GM19467 (cell line): Measurements from ENCODE around the gene RFX3.

Source experiments
- ATAC-seq: cut with Tn5 transposase; IDR thresholded peaks from one replicate; pipeline ENCODE4 v1.9.1; 2021; ENCODE audit warnings: mild to moderate bottlenecking, moderate library complexity; ENCODE audit not compliant: unreplicated experiment

RFX3 gene

DNA sequence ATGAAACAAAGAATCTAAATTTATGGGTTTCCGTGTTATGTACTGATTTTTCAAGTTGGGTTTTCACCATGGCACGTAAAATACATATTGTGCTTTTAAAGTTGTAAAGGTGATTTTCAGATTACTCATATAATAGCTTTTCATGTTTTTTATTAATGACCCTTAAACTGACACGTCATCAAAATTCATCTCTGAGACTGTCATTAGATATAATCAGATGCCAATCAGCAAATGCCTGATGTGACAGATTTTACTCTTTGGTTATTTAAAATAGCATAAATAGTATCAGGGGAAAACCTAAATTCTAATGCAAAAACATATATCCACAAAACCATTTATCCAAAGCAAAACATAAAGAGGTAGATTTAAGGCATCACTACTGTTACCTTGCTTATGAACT lies 11.0 kb downstream of the RFX3 start:
- ATAC-seq, result no peak

DNA sequence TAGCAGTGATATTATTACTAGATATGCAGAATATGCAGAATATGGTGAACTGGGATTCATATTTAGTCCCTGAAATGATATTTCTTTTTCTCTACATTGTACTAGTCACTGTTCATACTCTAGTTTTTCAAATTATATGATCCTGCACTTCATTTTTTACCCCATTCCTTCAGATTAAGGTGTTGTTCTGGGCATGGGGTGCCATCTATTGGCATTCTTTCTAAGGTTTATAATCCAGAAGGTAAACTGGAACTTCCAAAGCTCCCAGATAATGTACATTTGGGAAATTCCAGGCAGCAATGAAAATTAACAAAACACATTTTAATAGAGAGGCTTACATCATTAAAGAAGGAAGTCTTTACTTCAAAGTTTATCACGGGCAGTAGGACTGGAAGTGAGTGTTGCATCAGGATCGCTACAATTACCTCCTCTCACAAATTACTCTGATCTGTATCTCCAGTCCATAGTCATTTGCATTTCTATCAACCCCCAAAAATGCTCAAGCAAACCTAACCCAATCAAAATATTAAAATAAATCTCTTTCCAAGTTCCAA lies 12.5 kb downstream of the RFX3 start:
- no peak for ATAC-seq

GRCh38 chr9:3511551-3511950 lies 14.2 kb downstream of the RFX3 start:
- ATAC-seq, result no peak

DNA sequence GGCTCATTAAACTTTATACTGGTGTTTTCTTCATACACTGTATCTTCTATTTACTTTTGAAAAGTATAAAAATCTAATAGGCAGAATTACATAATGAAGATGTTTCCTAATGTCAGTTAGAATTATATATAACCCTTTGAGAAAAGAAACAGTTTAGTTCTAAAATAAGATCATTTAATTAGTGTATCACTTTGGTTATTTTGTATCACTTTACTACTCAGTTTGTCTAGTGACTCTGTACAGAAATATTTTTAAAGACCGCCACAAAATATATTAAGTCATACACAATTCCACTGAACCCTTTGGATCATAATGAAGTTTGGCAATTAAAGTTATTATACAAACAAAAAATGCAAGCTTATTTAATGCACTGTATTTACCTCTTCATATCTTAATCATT lies 15.0 kb downstream of the RFX3 start:
- ATAC-seq, result no peak

- ATAC-seq, result no peak
Measured at GRCh38 chr9:3509926-3510325, 15.9 kb downstream of the RFX3 start.

- peak; percentile 58 for ATAC-seq
Measured at GRCh38 chr9:3508521-3509291, 17.1 kb downstream of the RFX3 start.

DNA sequence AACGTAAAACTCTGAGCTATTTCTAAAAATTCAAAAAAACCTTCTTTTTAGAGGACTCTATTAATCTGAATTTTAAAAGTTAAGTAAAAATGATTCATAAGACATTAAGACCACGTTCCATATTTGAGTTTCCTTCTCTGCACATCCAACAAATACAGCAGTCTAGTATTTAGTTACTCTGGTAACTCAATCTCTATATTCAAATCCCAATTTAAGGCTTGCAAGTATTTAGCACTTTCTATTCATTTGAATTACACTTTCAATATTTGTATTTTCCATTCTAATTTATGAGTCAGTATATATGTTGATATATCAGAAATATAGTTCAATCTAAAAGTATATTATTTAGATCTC lies 17.7 kb downstream of the RFX3 start:
- ATAC-seq, result no peak

GRCh38 chr9:3507395-3508077 lies 18.3 kb downstream of the RFX3 start:
- no peak for ATAC-seq

- no peak for ATAC-seq
Measured at GRCh38 chr9:3506164-3506563, 19.6 kb downstream of the RFX3 start.

DNA sequence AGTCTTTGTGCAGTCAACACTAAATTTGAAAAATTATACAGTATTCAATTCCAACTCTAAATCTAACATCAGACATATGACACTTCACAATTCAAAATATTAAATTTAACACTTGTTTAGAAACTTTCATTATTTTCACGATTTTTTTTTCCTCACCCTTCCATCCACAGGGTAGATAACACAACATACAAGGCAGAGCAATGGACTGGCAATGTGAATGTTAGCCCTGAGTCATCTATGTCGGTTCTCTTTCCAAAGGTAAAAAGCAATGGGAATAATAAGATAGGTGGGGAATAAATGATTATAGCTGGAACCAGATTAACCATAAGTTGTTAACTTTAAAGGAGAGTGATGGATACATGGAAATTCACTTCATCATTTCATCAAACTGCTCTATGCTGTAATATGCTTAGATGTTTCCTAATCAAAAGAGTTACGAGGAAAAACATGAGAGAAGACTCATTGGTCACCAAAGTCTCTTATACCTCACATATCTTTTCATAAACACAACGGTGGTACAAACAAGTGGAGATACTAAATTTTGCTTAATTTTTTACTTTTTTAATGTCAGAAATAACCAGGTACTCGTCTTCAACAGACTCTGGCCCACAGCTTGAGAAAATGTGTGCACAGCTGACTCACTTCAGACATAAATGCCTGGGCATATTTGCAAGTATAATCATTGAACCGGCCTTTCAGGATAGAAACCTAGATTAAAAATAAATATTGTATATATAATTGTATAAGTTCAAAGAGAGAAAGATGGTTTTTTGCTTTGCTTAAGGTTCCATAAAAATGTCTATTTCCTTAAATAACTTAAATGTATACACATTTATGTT lies 23.0 kb downstream of the RFX3 start:
- ATAC-seq, result no peak

DNA sequence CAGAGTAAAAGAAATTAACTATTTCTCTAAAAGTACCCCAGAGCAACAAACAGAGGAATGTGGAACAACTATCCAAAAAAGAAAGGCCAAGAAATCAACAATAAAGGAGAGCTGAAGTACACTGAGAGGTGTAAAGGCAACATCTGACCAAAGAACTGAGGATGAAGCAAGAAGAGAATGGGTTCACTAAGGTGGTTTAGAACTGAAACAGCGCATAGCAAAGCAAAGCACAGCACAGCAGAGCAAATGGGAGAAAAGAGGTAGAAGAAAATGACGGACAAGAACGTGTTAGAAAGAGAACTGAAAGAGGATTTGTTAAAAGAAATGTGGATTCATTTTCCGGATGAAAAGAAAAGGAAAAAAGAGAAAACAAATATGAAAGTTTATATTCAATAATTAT lies 25.8 kb downstream of the RFX3 start:
- no peak for ATAC-seq

- ATAC-seq, result no peak
Measured at GRCh38 chr9:3498691-3499090, 27.1 kb downstream of the RFX3 start.

DNA sequence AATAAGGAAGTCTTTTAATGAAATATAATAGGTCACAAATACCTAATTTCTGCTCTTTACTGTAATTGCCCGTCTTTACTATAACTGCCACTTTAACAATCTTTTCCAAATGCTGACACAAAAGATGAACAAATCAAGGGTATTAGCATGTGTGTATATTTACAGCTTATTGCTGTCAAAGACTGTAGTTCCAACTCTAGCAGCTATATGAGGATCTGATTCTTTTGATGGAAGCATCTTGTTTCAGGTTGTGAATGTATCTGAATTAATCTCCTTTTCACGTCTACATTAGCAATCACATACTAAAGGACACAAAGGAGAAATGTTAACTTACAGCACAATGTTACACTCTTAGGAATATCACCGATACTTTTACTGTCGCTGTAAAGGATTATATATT lies 27.9 kb downstream of the RFX3 start:
- no peak for ATAC-seq

DNA sequence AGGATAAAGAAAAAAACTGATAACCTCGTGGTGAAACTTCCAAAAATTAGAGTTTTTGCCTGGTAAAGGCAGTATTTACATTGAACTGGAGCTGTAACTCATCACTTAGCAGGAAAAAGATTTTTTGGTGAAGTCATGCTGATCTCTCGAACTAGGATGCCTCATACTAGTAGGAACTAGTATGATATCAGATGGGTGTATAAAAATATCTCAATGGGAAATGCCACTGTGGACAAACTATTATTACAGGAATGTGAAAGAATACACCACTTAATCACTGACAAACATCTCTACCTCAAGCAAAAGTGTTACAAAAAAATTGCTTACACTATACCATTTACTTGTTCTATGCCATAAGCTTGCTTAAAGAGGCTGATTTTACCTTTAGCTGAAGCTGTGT lies 28.4 kb downstream of the RFX3 start:
- ATAC-seq, result no peak

- ATAC-seq, result no peak
Measured at GRCh38 chr9:3495855-3496254, 29.9 kb downstream of the RFX3 start.

- no peak for ATAC-seq
Measured at GRCh38 chr9:3492214-3492613, 33.6 kb downstream of the RFX3 start.

- ATAC-seq, result no peak
Measured at GRCh38 chr9:3491450-3491849, 34.4 kb downstream of the RFX3 start.

DNA sequence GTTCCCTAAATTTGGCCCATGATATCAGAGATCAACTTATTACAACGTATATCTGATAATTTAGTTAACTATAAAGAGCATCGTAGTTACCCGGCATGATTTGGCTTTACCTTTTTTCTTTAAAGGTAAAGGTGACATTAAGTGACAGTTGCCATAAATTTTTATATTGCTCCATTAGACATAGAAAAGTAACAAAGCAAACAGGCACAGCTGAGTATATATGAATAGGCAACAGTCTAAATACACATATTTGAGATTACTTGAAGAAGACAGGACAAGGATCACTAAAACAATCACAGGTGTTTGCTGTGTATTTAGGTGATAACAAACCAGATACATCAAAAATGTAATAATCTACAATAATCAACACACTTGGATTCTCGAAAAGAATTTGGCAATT lies 34.8 kb downstream of the RFX3 start:
- ATAC-seq, result no peak

GRCh38 chr9:3482578-3482977 lies 43.2 kb downstream of the RFX3 start:
- no peak for ATAC-seq

DNA sequence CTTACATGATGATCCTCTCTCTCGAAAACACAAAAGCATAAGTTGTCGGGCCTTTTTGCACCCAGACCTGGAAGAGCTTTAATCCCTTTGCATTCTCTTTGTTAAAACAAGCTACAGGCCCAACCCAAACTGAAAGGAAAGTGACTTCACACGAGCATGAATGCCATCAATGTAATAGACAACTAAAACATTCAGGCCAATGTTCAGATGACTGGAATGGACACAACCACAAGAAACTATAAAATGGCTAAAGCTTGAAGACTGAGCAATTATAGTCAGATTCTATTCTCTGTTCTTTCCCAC lies 45.5 kb downstream of the RFX3 start:
- no peak for ATAC-seq

- ATAC-seq, result peak; percentile 38
Measured at GRCh38 chr9:3479514-3480352, 46.1 kb downstream of the RFX3 start.
